SK-N-SH treated with all-trans-retinoic acid at 6 μM for 48 hours (cell line): ENCODE measurements around the gene ADIRF.

Experiments
- ARNTL ChIP-seq: fragments of 450-650 bp; formaldehyde crosslinking; IDR thresholded peaks from 2 replicates; pipeline ENCODE4 v1.5.0; 2020; ENCODE audit warnings: low read depth, mild to moderate bottlenecking, moderate library complexity, borderline replicate concordance
- BACH2 ChIP-seq: fragments of 250-450 bp; sonication (Bioruptor Pico); IDR thresholded peaks from 2 replicates; pipeline ENCODE4 v1.9.0; 2021; ENCODE audit warnings: mild to moderate bottlenecking, borderline replicate concordance
- CSRNP3 ChIP-seq: fragments of 250-450 bp; sonication (Bioruptor Pico); IDR thresholded peaks from 2 replicates; pipeline ENCODE4 v1.5.1; 2021; ENCODE audit warnings: mild to moderate bottlenecking, moderate library complexity
- ESRRG ChIP-seq: fragments of 250-450 bp; sonication (Bioruptor Pico); IDR thresholded peaks from 2 replicates; pipeline ENCODE4 v1.6.1; 2021; ENCODE audit warnings: mild to moderate bottlenecking
- ISL1 ChIP-seq: fragments of 250-450 bp; sonication (Bioruptor Pico); IDR thresholded peaks from 2 replicates; pipeline ENCODE4 v2.1.2; 2022; ENCODE audit warnings: mild to moderate bottlenecking, moderate library complexity
- PATZ1 ChIP-seq: fragments of 250-450 bp; sonication (Bioruptor Pico); IDR thresholded peaks from 2 replicates; pipeline ENCODE4 v1.8.0; 2020; ENCODE audit warnings: mild to moderate bottlenecking, moderate library complexity, borderline replicate concordance
- RARB ChIP-seq: fragments of 250-450 bp; sonication (Bioruptor Pico); IDR thresholded peaks from 2 replicates; pipeline ENCODE4 v1.8.0; 2021; ENCODE audit warnings: mild to moderate bottlenecking, moderate library complexity
- TCF4 ChIP-seq: fragments of 250-450 bp; sonication (Bioruptor Pico); IDR thresholded peaks from 2 replicates; pipeline ENCODE4 v1.8.0; 2021; ENCODE audit warnings: mild to moderate bottlenecking, moderate library complexity, borderline replicate concordance
- TSHZ2 ChIP-seq: fragments of 250-450 bp; sonication (Bioruptor Pico); IDR thresholded peaks from 2 replicates; pipeline ENCODE4 v1.5.0; 2020; ENCODE audit warnings: mild to moderate bottlenecking, moderate library complexity
- ZC3H10 ChIP-seq: fragments of 250-450 bp; sonication (Bioruptor Pico); IDR thresholded peaks from 2 replicates; pipeline ENCODE4 v1.5.1; 2021; ENCODE audit warnings: mild to moderate bottlenecking, moderate library complexity
- ZFP3 ChIP-seq: fragments of 250-450 bp; sonication (Bioruptor Pico); IDR thresholded peaks from 2 replicates; pipeline ENCODE4 v1.5.0; 2020; ENCODE audit warnings: mild to moderate bottlenecking, moderate library complexity
- ZNF565 ChIP-seq: fragments of 450-650 bp; formaldehyde crosslinking; conservative IDR thresholded peaks from 2 replicates; pipeline ENCODE4 v1.5.0; 2020; ENCODE audit warnings: low read depth, mild to moderate bottlenecking, moderate library complexity

- no peak for TF ChIP-seq ARNTL (CRISPR knock-in tag)
- no peak for TF ChIP-seq BACH2 (CRISPR knock-in tag)
- no peak for TF ChIP-seq ZFP3
- no peak for TF ChIP-seq ESRRG
- no peak for TF ChIP-seq CSRNP3 (CRISPR knock-in tag)
- no peak for TF ChIP-seq TSHZ2
- no peak for TF ChIP-seq TCF4 (CRISPR knock-in tag)
- no peak for TF ChIP-seq ZNF565
- TF ChIP-seq ISL1: no peak
- no peak for TF ChIP-seq RARB (CRISPR knock-in tag)
- TF ChIP-seq PATZ1 (CRISPR knock-in tag): no peak
- TF ChIP-seq ZC3H10 (CRISPR knock-in tag): no peak
Observed at GRCh38 chr10:86956848-86957448, 11.3 kb upstream of the ADIRF start.
